GM23338 (cell line): Measurements from ENCODE around the gene ASB8. TPM values are rescaled to one million over a fixed set of nuclear protein-coding genes. Genes with fewer than 3 reads are reported as not detected.

ENCODE experiments used
- ATAC-seq: fragments of 200-7000 bp; cut with Tn5 transposase; 3 replicates; pipeline ENCODE4 v1.9.1; 2020
- DNase-seq: peaks from one replicate; pipeline ENCODE4 v3.0.0-alpha.2; 2015; ENCODE audit warnings: low spot score
- H2AFZ ChIP-seq: fragments of 200-600 bp; sonication (generic); 2 replicates; pipeline ENCODE4 v1.8.0; 2016; ENCODE audit warnings: antibody characterized with exemption, mild to moderate bottlenecking, moderate library complexity
- H3F3A ChIP-seq: fragments of 200-600 bp; sonication (generic); replicated peaks from 2 replicates; pipeline ENCODE4 v1.8.0; 2017; ENCODE audit warnings: antibody characterized with exemption, mixed run types, low read depth
- H3K27ac ChIP-seq: fragments of 200-600 bp; sonication (generic); 2 replicates; pipeline ENCODE4 v1.6.1; 2016; ENCODE audit warnings: low read depth
- H3K27me3 ChIP-seq: fragments of 200-600 bp; sonication (generic); 2 replicates; pipeline ENCODE4 v1.8.0; 2016; ENCODE audit warnings: mild to moderate bottlenecking, mixed run types, moderate library complexity; ENCODE audit not compliant: insufficient read depth
- H3K36me3 ChIP-seq: fragments of 200-600 bp; sonication (generic); 2 replicates; pipeline ENCODE4 v1.8.0; 2016; ENCODE audit warnings: mild to moderate bottlenecking; ENCODE audit not compliant: insufficient read depth
- H3K4me1 ChIP-seq: fragments of 200-600 bp; sonication (generic); 2 replicates; pipeline ENCODE4 v1.8.0; 2016; ENCODE audit warnings: mild to moderate bottlenecking, moderate library complexity; ENCODE audit not compliant: insufficient read depth
- H3K4me2 ChIP-seq: fragments of 200-600 bp; sonication (generic); 2 replicates; pipeline ENCODE4 v1.7.1; 2017; ENCODE audit warnings: mixed run types
- H3K4me3 ChIP-seq: fragments of 200-600 bp; sonication (generic); 2 replicates; pipeline ENCODE4 v1.6.1; 2016; ENCODE audit warnings: mixed run types
- H3K79me2 ChIP-seq: fragments of 200-600 bp; sonication (generic); replicated peaks from 2 replicates; pipeline ENCODE4 v1.8.0; 2017; ENCODE audit warnings: mild to moderate bottlenecking; ENCODE audit not compliant: insufficient read depth
- H3K9me2 ChIP-seq: fragments of 200-600 bp; sonication (generic); 2 replicates; pipeline ENCODE4 v1.8.0; 2017; ENCODE audit not compliant: insufficient read depth
- H4K20me1 ChIP-seq: fragments of 200-600 bp; sonication (generic); replicated peaks from 2 replicates; pipeline ENCODE4 v1.8.0; 2017; ENCODE audit warnings: mild to moderate bottlenecking; ENCODE audit not compliant: insufficient read depth
- H3K27ac Mint-ChIP-seq: 2 replicates; pipeline ENCODE4 v1.8.0; 2020; ENCODE audit warnings: inconsistent platforms, mild to moderate bottlenecking, moderate library complexity, mixed read lengths
- H3K27me3 Mint-ChIP-seq: 3 replicates; pipeline ENCODE4 v1.8.0; 2022; ENCODE audit warnings: low read depth, mild to moderate bottlenecking, moderate library complexity, mixed read lengths, inconsistent platforms; ENCODE audit not compliant: insufficient read depth, poor library complexity
- H3K36me3 Mint-ChIP-seq: 3 replicates; pipeline ENCODE4 v1.8.0; 2021; ENCODE audit warnings: low read depth, mild to moderate bottlenecking, inconsistent platforms, moderate library complexity, mixed read lengths
- H3K4me1 Mint-ChIP-seq: 3 replicates; pipeline ENCODE4 v1.8.0; 2020; ENCODE audit warnings: mild to moderate bottlenecking, inconsistent platforms, mixed read lengths
- H3K4me3 Mint-ChIP-seq: 3 replicates; pipeline ENCODE4 v1.8.0; 2021; ENCODE audit warnings: moderate library complexity, mild to moderate bottlenecking, inconsistent platforms, mixed read lengths
- H3K9me3 Mint-ChIP-seq: 3 replicates; pipeline ENCODE4 v1.8.0; 2020; ENCODE audit warnings: moderate library complexity, mild to moderate bottlenecking, inconsistent platforms, mixed read lengths
- EZH2phosphoT487 ChIP-seq: fragments of 200-600 bp; sonication (generic); IDR thresholded peaks from one replicate; pipeline ENCODE4 v1.8.1; 2018; ENCODE audit warnings: antibody characterized with exemption; ENCODE audit not compliant: unreplicated experiment
- JUNB ChIP-seq: IDR thresholded peaks from one replicate; pipeline ENCODE4 v1.6.1; 2016; ENCODE audit warnings: antibody characterized with exemption; ENCODE audit not compliant: unreplicated experiment
- POLR2AphosphoS5 ChIP-seq: IDR thresholded peaks from 2 replicates; pipeline ENCODE4 v1.6.1; 2016; ENCODE audit warnings: antibody characterized with exemption, low read depth
- ZNF114 ChIP-seq: fragments of 250-450 bp; sonication (Bioruptor Pico); IDR thresholded peaks from 2 replicates; pipeline ENCODE4 v1.5.0; 2020; ENCODE audit warnings: mild to moderate bottlenecking, moderate library complexity
- ZNF331 ChIP-seq: fragments of 250-450 bp; sonication (Bioruptor Pico); IDR thresholded peaks from 2 replicates; pipeline ENCODE4 v1.5.0; 2020; ENCODE audit warnings: low read depth, mild to moderate bottlenecking, moderate library complexity
- polyA plus RNA-seq: library from polyadenylated mRNA; unstranded; fragments of >200 nt; fragmentation: Nextera tagmentation; extraction: Ambion mirVana; gene quantifications from 2 replicates; pipeline ENCODE4 v1.2.1, GENCODE V29; 2016
- total RNA-seq: library from RNA; depleted of rRNA; stranded (reverse); fragments of >200 nt; shearing (Covaris generic); gene quantifications from 2 replicates; pipeline ENCODE4 v1.2.3, GENCODE V29; 2014
- TF ChIP-seq, protein P1 (sequence below): fragments of 250-450 bp; sonication (Bioruptor Pico); IDR thresholded peaks from 2 replicates; pipeline ENCODE4 v1.5.0; 2020; ENCODE audit warnings: mild to moderate bottlenecking, moderate library complexity

The ASB8 gene
- total and polyA plus RNA-seq, 2 experiments from 2014 or later: 5.4 to 8.4 TPM

DNA sequence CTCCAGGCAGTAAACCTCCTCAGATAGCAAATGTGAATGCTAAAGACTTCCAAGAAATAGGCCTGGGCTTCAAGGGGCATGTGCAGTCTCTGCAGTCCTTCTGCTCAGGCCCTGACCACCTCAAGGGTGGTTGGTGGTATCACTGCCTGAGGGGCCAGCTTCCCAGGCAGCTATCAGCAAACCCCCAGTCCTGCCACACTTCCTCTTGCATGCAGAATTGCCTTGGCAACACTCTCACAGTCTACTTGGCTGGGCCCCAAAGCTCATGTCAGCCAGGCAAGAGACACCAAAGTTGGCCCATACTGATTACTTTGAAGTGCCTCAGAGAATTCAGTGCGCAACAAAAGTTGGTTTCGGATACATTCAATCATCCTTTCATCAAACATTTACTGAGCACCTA is 3.5 kb upstream of the ASB8 start (continued):
- TF ChIP-seq, protein P1, sequence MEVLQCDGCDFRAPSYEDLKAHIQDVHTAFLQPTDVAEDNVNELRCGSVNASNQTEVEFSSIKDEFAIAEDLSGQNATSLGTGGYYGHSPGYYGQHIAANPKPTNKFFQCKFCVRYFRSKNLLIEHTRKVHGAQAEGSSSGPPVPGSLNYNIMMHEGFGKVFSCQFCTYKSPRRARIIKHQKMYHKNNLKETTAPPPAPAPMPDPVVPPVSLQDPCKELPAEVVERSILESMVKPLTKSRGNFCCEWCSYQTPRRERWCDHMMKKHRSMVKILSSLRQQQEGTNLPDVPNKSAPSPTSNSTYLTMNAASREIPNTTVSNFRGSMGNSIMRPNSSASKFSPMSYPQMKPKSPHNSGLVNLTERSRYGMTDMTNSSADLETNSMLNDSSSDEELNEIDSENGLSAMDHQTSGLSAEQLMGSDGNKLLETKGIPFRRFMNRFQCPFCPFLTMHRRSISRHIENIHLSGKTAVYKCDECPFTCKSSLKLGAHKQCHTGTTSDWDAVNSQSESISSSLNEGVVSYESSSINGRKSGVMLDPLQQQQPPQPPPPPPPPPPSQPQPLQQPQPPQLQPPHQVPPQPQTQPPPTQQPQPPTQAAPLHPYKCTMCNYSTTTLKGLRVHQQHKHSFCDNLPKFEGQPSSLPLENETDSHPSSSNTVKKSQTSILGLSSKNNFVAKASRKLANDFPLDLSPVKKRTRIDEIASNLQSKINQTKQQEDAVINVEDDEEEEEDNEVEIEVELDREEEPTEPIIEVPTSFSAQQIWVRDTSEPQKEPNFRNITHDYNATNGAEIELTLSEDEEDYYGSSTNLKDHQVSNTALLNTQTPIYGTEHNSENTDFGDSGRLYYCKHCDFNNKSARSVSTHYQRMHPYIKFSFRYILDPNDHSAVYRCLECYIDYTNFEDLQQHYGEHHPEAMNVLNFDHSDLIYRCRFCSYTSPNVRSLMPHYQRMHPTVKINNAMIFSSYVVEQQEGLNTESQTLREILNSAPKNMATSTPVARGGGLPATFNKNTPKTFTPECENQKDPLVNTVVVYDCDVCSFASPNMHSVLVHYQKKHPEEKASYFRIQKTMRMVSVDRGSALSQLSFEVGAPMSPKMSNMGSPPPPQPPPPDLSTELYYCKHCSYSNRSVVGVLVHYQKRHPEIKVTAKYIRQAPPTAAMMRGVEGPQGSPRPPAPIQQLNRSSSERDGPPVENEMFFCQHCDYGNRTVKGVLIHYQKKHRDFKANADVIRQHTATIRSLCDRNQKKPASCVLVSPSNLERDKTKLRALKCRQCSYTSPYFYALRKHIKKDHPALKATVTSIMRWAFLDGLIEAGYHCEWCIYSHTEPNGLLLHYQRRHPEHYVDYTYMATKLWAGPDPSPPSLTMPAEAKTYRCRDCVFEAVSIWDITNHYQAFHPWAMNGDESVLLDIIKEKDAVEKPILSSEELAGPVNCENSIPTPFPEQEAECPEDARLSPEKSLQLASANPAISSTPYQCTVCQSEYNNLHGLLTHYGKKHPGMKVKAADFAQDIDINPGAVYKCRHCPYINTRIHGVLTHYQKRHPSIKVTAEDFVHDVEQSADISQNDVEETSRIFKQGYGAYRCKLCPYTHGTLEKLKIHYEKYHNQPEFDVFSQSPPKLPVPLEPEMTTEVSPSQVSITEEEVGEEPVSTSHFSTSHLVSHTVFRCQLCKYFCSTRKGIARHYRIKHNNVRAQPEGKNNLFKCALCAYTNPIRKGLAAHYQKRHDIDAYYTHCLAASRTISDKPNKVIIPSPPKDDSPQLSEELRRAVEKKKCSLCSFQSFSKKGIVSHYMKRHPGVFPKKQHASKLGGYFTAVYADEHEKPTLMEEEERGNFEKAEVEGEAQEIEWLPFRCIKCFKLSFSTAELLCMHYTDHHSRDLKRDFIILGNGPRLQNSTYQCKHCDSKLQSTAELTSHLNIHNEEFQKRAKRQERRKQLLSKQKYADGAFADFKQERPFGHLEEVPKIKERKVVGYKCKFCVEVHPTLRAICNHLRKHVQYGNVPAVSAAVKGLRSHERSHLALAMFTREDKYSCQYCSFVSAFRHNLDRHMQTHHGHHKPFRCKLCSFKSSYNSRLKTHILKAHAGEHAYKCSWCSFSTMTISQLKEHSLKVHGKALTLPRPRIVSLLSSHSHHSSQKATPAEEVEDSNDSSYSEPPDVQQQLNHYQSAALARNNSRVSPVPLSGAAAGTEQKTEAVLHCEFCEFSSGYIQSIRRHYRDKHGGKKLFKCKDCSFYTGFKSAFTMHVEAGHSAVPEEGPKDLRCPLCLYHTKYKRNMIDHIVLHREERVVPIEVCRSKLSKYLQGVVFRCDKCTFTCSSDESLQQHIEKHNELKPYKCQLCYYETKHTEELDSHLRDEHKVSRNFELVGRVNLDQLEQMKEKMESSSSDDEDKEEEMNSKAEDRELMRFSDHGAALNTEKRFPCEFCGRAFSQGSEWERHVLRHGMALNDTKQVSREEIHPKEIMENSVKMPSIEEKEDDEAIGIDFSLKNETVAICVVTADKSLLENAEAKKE: no peak
- TF ChIP-seq EZH2phosphoT487 (no peak), ZNF331 (no peak), ZNF114 (CRISPR knock-in tag) (no peak)

DNA sequence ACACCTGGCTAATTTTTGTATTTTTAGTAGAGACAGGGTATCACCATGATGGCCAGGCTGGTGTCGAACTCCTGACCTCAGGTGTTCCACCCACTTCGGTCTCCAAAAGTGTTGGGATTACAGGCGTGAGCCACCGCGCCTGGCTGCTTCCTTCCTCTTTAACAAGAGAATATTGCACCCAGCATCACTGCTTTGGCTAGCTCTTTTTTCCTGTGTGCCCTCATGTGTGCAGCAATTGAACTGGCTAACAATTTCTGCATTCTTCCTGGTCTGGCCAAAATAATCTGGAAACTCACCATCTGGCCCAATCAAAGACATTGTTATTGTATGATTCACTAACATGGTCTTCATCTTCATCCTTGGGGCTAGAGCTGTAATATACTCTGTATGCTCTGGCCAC is 2.7 kb upstream of the ASB8 start:
- Histone ChIP-seq H3K4me1 (peaks cover 7% of the 10 kb centered on the region; the same call in 1 of the 2 replicates), H3K36me3 (no peaks in the 10 kb centered on the region), H3K9me2 (no peaks in the 10 kb centered on the region), H3F3A (no peaks in the 10 kb centered on the region), H3K4me3 (no peak overlapping the region), H3K27ac (no peak overlapping the region), H3K27me3 (no peaks in the 10 kb centered on the region), H4K20me1 (no peaks in the 10 kb centered on the region), H3K79me2 (no peaks in the 10 kb centered on the region), H2AFZ (no peak overlapping the region), H3K4me2 (no peak overlapping the region)
- H3K9me3 Mint-ChIP-seq: no peaks in the 10 kb centered on the region
- no peaks in the 10 kb centered on the region for H3K36me3 Mint-ChIP-seq
- no peak for ATAC-seq
- H3K4me3 Mint-ChIP-seq: no peak overlapping the region
- peaks cover 7% of the 10 kb centered on the region for H3K27me3 Mint-ChIP-seq
- TF ChIP-seq ZNF114 (CRISPR knock-in tag) (no peak), POLR2AphosphoS5 (no peak), JUNB (no peak)
- no peak overlapping the region for H3K27ac Mint-ChIP-seq
- no peak for DNase-seq
- peaks cover 13% of the 10 kb centered on the region for H3K4me1 Mint-ChIP-seq
